ENCODE measurements around the gene ITSN2. TPM values are rescaled to one million over a fixed set of nuclear protein-coding genes. Genes with fewer than 3 reads are reported as not detected.

ITSN2 gene
- total RNA-seq, 1 experiment from 2014 or later: 26.5 TPM

- CTCF ChIA-PET: no interaction called here
- no peaks in the 10 kb centered on the region for H3K4me1 ChIP-seq (ENCODE audit: control insufficient read depth in 1 of 2, insufficient read depth in 2 of 2, low read length in 2 of 2)
- no peak for DNase-seq (ENCODE audit: low read depth, low spot score)
- RAD21 ChIA-PET (ENCODE audit: low non-redundant PET in 1 of 2, low total read pairs in 2 of 2, uncharacterized antibody in 2 of 2, unreplicated experiment in 2 of 2): no interaction called here
- no peak overlapping the region for H3K4me2 ChIP-seq (ENCODE audit: low read length)
- intact Hi-C loops (cut with micrococcal nuclease): no loop called here
- H3K27ac ChIP-seq (ENCODE audit: low read depth, low read length): no peak overlapping the region
- H3K9me3 ChIP-seq (ENCODE audit: control insufficient read depth in 1 of 2, insufficient read depth in 1 of 2, low read depth in 1 of 2, low read length in 2 of 2): no peaks in the 10 kb centered on the region
- no peak overlapping the region for H2AFZ ChIP-seq (ENCODE audit: low read depth, low read length, poor library complexity, severe bottlenecking)
- no peaks in the 10 kb centered on the region for H3K36me3 ChIP-seq (ENCODE audit: control insufficient read depth in 1 of 2, insufficient read depth in 2 of 2, low read length in 2 of 2)
- ATAC-seq: no peak
- BruUV-seq (replicated peaks): no TSS peak
- POLR2A ChIA-PET: no interaction called here
- no peaks in the 10 kb centered on the region for H3K79me2 ChIP-seq (ENCODE audit: insufficient read depth, low read length)
- H3K27me3 ChIP-seq (ENCODE audit: insufficient read depth, low read length): no peaks in the 10 kb centered on the region
- no peaks in the 10 kb centered on the region for H3K9me2 ChIP-seq (ENCODE audit: insufficient read depth)
- H4K20me1 ChIP-seq (ENCODE audit: insufficient read depth): no peaks in the 10 kb centered on the region
- no peak overlapping the region for H3K9ac ChIP-seq (ENCODE audit: low read length)
- no peak overlapping the region for H3K4me3 ChIP-seq (replicated peaks in 1 of 2; ENCODE audit: low read depth in 1 of 2, low read length in 2 of 2)
- TF ChIP-seq CBX3 (IDR thresholded peaks at IDR 0.05; ENCODE audit: low read depth) (no peak), SIN3A (IDR thresholded peaks at IDR 0.05; ENCODE audit: low read depth) (no peak), TCF7L2 (IDR thresholded peaks at IDR 0.05; ENCODE audit: borderline replicate concordance, extremely low read depth, insufficient read depth, insufficient read length) (no peak), RAD21 (IDR thresholded peaks at IDR 0.05; ENCODE audit: low read depth) (no peak), ELF1 (IDR thresholded peaks at IDR 0.05; ENCODE audit: borderline replicate concordance, low read depth) (no peak), CEBPB (IDR thresholded peaks at IDR 0.05; ENCODE audit: low read depth) (no peak), SRF (IDR thresholded peaks at IDR 0.05; ENCODE audit: low read depth) (no peak)
- TF ChIP-seq, protein P1, sequence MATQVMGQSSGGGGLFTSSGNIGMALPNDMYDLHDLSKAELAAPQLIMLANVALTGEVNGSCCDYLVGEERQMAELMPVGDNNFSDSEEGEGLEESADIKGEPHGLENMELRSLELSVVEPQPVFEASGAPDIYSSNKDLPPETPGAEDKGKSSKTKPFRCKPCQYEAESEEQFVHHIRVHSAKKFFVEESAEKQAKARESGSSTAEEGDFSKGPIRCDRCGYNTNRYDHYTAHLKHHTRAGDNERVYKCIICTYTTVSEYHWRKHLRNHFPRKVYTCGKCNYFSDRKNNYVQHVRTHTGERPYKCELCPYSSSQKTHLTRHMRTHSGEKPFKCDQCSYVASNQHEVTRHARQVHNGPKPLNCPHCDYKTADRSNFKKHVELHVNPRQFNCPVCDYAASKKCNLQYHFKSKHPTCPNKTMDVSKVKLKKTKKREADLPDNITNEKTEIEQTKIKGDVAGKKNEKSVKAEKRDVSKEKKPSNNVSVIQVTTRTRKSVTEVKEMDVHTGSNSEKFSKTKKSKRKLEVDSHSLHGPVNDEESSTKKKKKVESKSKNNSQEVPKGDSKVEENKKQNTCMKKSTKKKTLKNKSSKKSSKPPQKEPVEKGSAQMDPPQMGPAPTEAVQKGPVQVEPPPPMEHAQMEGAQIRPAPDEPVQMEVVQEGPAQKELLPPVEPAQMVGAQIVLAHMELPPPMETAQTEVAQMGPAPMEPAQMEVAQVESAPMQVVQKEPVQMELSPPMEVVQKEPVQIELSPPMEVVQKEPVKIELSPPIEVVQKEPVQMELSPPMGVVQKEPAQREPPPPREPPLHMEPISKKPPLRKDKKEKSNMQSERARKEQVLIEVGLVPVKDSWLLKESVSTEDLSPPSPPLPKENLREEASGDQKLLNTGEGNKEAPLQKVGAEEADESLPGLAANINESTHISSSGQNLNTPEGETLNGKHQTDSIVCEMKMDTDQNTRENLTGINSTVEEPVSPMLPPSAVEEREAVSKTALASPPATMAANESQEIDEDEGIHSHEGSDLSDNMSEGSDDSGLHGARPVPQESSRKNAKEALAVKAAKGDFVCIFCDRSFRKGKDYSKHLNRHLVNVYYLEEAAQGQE (IDR thresholded peaks at IDR 0.05; ENCODE audit: low read depth): no peak
Observed at GRCh38 chr2:24272161-24272802, 88.1 kb downstream of the ITSN2 start.

Measured in HCT116 (cell line).